Keratinocyte (primary cell): ENCODE measurements around the gene UGT1A6. TPM values are rescaled to one million over a fixed set of nuclear protein-coding genes. Genes with fewer than 3 reads are reported as not detected.
A peak's percentile ranks its signal among the peaks of the same experiment; 100 is the strongest.
"Not testable (repeated sequence)": the region's sequence is repeated elsewhere in the genome, so short reads cannot be mapped to it uniquely, and the experiment has no call there.

Source experiments
- DNase-seq: peaks from one replicate; pipeline ENCODE4 v3.0.0-alpha.2; 2011; ENCODE audit warnings: low read depth, missing footprints, low spot score
- FAIRE-seq: peaks from 2 replicates; lab custom pipeline; 2011; peaks lifted over from hg19 to GRCh38; lab: Jason Lieb, UNC
- H2AFZ ChIP-seq: 2 replicates; pipeline ENCODE4 v1.6.0; 2012; ENCODE audit warnings: low read length, control low read depth, inconsistent platforms; ENCODE audit not compliant: control insufficient read depth
- H3K27ac ChIP-seq: 2 replicates; pipeline ENCODE4 v1.5.1; 2011; ENCODE audit warnings: low read length; ENCODE audit not compliant: control insufficient read depth, insufficient read depth
- H3K27me3 ChIP-seq: 3 replicates; pipeline ENCODE4 v1.6.0; 2011; ENCODE audit warnings: low read length; ENCODE audit not compliant: control insufficient read depth, insufficient read depth; ENCODE audit errors: extremely low read depth
- H3K36me3 ChIP-seq, 2 experiments: 2 replicates in 1 of 2; 3 replicates in 1 of 2; pipeline ENCODE4 v1.5.1; 2011; ENCODE audit warnings: low read length in 2 of 2, mild to moderate bottlenecking in 1 of 2; ENCODE audit not compliant: control insufficient read depth in 2 of 2, insufficient read depth in 2 of 2; ENCODE audit errors: extremely low read depth in 1 of 2
- H3K4me1 ChIP-seq: 3 replicates; pipeline ENCODE4 v1.5.1; 2011; ENCODE audit warnings: low read length; ENCODE audit not compliant: control insufficient read depth, insufficient read depth; ENCODE audit errors: extremely low read depth
- H3K4me2 ChIP-seq: 3 replicates; pipeline ENCODE4 v1.6.0; 2011; ENCODE audit warnings: low read depth, low read length; ENCODE audit not compliant: control insufficient read depth, insufficient read depth; ENCODE audit errors: extremely low read depth
- H3K4me3 ChIP-seq, 3 experiments: fragments of 200-600 bp in 1 of 3; sonication (generic) in 1 of 3; 2 replicates in 2 of 3; 3 replicates in 1 of 3; pipeline ENCODE4 v1.5.1; 2011 to 2016; ENCODE audit warnings: low read length in 3 of 3, mild to moderate bottlenecking in 3 of 3, control low read depth in 2 of 3, inconsistent platforms in 1 of 3, low read depth in 1 of 3, mixed read lengths in 1 of 3, mixed run types in 1 of 3, moderate library complexity in 1 of 3; ENCODE audit not compliant: control insufficient read depth in 2 of 3, insufficient read depth in 2 of 3; ENCODE audit errors: extremely low read depth in 1 of 3
- H3K79me2 ChIP-seq: 2 replicates; pipeline ENCODE4 v1.6.0; 2012; ENCODE audit warnings: low read length; ENCODE audit not compliant: control insufficient read depth, insufficient read depth
- H3K9ac ChIP-seq: 3 replicates; pipeline ENCODE4 v1.6.0; 2011; ENCODE audit warnings: low read length; ENCODE audit not compliant: control insufficient read depth, insufficient read depth; ENCODE audit errors: extremely low read depth
- H3K9me1 ChIP-seq: 3 replicates; pipeline ENCODE4 v1.6.0; 2011; ENCODE audit warnings: low read length; ENCODE audit not compliant: control insufficient read depth, insufficient read depth; ENCODE audit errors: extremely low read depth
- H3K9me3 ChIP-seq: 2 replicates; pipeline ENCODE4 v1.5.1; 2012; ENCODE audit warnings: low read depth, low read length; ENCODE audit not compliant: control insufficient read depth
- H4K20me1 ChIP-seq: 3 replicates; pipeline ENCODE4 v1.6.0; 2011; ENCODE audit warnings: low read length; ENCODE audit not compliant: control insufficient read depth, insufficient read depth; ENCODE audit errors: extremely low read depth
- EZH2 ChIP-seq: IDR thresholded peaks from one replicate; pipeline ENCODE4 v1.6.1; 2012; ENCODE audit warnings: inconsistent platforms, mild to moderate bottlenecking, low read length, moderate library complexity
- dilution Hi-C: fragments of 300-500 bp; cut with MboI; formaldehyde crosslinking; loops from one replicate; pipeline ENCODE4 v1.7.0; 2020; ENCODE audit warnings: low sequenced_read_pairs; ENCODE audit not compliant: extremely low pct_ligation_motif_present
- polyA minus RNA-seq, 3 experiments: library from RNA; depleted of rRNA, polyadenylated mRNA; stranded (reverse); fragments of >200 nt; gene quantifications; 1 replicate in 1 of 3; 2 replicates in 1 of 3; 3 replicates in 1 of 3; pipeline ENCODE4 v1.2.3, GENCODE V29; 2011
- polyA plus RNA-seq, 5 experiments: library from polyadenylated mRNA; depleted of rRNA in 3 of 5; stranded (reverse) in 3 of 5; stranded (forward) in 1 of 5; unstranded in 1 of 5; fragments of >200 nt; gene quantifications; 1 replicate in 1 of 5; 2 replicates in 3 of 5; 3 replicates in 1 of 5; pipeline versions ENCODE4 v1.2.1 to v1.2.3, GENCODE V29; 2011 to 2012; ENCODE audit warnings: missing spikeins in 2 of 5, low read depth in 1 of 5, low replicate concordance in 1 of 5
- TF ChIP-seq, protein P1 (sequence below), 3 experiments: IDR thresholded peaks in 1 of 3; conservative IDR thresholded peaks in 1 of 3; optimal IDR thresholded peaks in 1 of 3; 2 replicates in 2 of 3; 3 replicates in 1 of 3; pipeline versions ENCODE3 to v1.5.1; 2011; ENCODE audit warnings: low read length in 3 of 3, mild to moderate bottlenecking in 3 of 3, moderate library complexity in 2 of 3, control low read depth in 1 of 3, inconsistent platforms in 1 of 3; ENCODE audit not compliant: insufficient read depth in 2 of 3; ENCODE audit errors: extremely low read depth in 1 of 3

The UGT1A6 gene
- 133 to 154 TPM (median 152 TPM) in 3 replicates for polyA plus RNA-seq
- 15.8 TPM for polyA plus RNA-seq (2011; ENCODE audit: low read depth)
- 176 and 179 TPM in 2 replicates for polyA plus RNA-seq (2011; cell fraction: cytosol; rRNA removed)
- 157 and 158 TPM in 2 replicates for polyA plus RNA-seq (2011; cell fraction: nucleus; rRNA removed)
- 42.8 and 103 TPM in 2 replicates for polyA plus RNA-seq (2012; ENCODE audit: low replicate concordance)
- polyA minus RNA-seq, result 57.6 to 151 TPM (median 113 TPM) in 3 replicates
- polyA minus RNA-seq (2011; cell fraction: cytosol; rRNA and poly(A)+ RNA removed), result 104 TPM
- polyA minus RNA-seq (2011; cell fraction: nucleus; rRNA and poly(A)+ RNA removed), result 89.6 and 174 TPM in 2 replicates

GRCh38 chr2:233692648-233693047 lies at the start of gene UGT1A6:
Gene UGT1A6 (plus strand): TSS chr2:233692890. CDS start chr2:233693005, 115 bp downstream.
- H4K20me1 ChIP-seq, result no peaks in the 10 kb centered on the region
- H3K9me1 ChIP-seq, result no peaks in the 10 kb centered on the region
- FAIRE-seq (no peak), DNase-seq (no peak)
- peak within 1 kb of the TSS; percentile 88 for H3K9ac ChIP-seq
- peak within 1 kb of the TSS; percentile 95 for H3K27ac ChIP-seq
- peak within 1 kb of the TSS; percentile 56 to 86 (median 83) for H3K4me3 ChIP-seq
- H3K4me2 ChIP-seq, result peak within 1 kb of the TSS; percentile 97
- TF ChIP-seq, protein P1, sequence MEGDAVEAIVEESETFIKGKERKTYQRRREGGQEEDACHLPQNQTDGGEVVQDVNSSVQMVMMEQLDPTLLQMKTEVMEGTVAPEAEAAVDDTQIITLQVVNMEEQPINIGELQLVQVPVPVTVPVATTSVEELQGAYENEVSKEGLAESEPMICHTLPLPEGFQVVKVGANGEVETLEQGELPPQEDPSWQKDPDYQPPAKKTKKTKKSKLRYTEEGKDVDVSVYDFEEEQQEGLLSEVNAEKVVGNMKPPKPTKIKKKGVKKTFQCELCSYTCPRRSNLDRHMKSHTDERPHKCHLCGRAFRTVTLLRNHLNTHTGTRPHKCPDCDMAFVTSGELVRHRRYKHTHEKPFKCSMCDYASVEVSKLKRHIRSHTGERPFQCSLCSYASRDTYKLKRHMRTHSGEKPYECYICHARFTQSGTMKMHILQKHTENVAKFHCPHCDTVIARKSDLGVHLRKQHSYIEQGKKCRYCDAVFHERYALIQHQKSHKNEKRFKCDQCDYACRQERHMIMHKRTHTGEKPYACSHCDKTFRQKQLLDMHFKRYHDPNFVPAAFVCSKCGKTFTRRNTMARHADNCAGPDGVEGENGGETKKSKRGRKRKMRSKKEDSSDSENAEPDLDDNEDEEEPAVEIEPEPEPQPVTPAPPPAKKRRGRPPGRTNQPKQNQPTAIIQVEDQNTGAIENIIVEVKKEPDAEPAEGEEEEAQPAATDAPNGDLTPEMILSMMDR (optimal IDR thresholded peaks at IDR 0.05 in 1 of 3, IDR thresholded peaks at IDR 0.05 in 1 of 3, conservative IDR thresholded peaks at IDR 0.05 in 1 of 3; ENCODE audit: extremely low read depth in 1 of 3, insufficient read depth in 2 of 3, low read length in 3 of 3), result no peak
- TF ChIP-seq EZH2, result no peak
- no peaks in the 10 kb centered on the region for H3K9me3 ChIP-seq
- H3K36me3 ChIP-seq, result peaks cover 0 to 5% of the 10 kb centered on the region in 2 experiments
- H3K27me3 ChIP-seq, result no peaks in the 10 kb centered on the region
- dilution Hi-C loops, result no loop called here
- H2AFZ ChIP-seq, result no peak within 1 kb of the TSS
- H3K79me2 ChIP-seq, result peaks cover 58% of the 10 kb centered on the region
- H3K4me1 ChIP-seq, result peaks cover 55% of the 10 kb centered on the region

DNA sequence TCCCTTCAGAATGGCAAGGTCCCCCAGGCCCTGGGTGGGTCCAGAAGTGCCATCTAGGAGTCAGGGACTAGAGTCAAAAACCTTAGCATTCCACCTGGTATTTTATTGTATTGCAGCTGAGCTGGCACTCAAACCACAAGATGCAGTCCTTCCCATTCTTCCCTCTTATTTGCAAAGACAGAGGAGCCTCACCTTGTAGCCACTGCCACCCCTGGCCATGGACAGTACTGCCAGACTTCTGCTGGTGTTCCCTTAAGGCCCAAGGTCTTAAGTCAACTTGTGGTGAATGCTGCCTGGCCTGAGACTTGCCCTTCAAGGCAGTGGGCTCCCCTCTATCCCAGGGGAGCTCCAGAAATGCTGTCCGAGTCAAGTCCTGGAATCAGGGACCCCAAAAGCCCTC lies 49.6 kb upstream of the UGT1A6 start:
- no peak for DNase-seq
- H3K27ac ChIP-seq, result no peak overlapping the region
- dilution Hi-C loops, result no loop called here

DNA sequence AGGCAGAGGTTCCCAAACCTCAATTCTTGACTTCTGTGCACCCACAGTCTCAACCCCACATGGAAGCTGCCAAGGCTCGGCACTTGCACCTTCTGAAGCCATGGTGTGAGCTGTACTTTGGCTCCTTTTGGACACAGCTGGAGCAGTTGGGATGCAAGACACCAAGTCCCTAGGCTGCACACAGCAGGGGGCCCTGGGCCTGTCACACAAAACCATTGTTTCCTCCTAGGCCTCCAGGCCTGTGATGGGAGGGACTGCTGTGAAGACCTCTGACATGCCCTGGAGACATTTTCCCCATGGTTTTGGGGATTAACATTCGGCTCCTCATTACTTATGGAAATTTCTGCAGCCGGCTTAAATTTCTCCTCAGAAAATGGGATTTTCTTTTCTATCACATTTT lies 46.7 kb upstream of the UGT1A6 start:
- FAIRE-seq, dilution Hi-C loops: not testable (repeated sequence)

More for the DNA sequence above, 49.6 kb upstream of the UGT1A6 start:
- Histone ChIP-seq H3K9me1 (no peaks in the 10 kb centered on the region), H3K9me3 (peaks cover 5% of the 10 kb centered on the region), H3K4me2 (no peak overlapping the region), H4K20me1 (no peaks in the 10 kb centered on the region), H3K4me1 (peaks cover 3% of the 10 kb centered on the region), H3K27me3 (no peaks in the 10 kb centered on the region), H3K36me3 (no peaks in the 10 kb centered on the region), H2AFZ (no peak overlapping the region), H3K9ac (no peak overlapping the region), H3K79me2 (no peaks in the 10 kb centered on the region), H3K4me3 (no peak overlapping the region)
- FAIRE-seq, result peak; percentile 77
- no peak for TF ChIP-seq EZH2
- TF ChIP-seq, protein P1 (optimal IDR thresholded peaks at IDR 0.05 in 1 of 3, IDR thresholded peaks at IDR 0.05 in 1 of 3, conservative IDR thresholded peaks at IDR 0.05 in 1 of 3; ENCODE audit: extremely low read depth in 1 of 3, insufficient read depth in 2 of 3, low read length in 3 of 3), result peak; percentile 42 to 66 (median 50)

More for the DNA sequence above, 46.7 kb upstream of the UGT1A6 start:
- H3K9ac ChIP-seq, H3K27me3 ChIP-seq, H3K9me1 ChIP-seq, H3K36me3 ChIP-seq, H2AFZ ChIP-seq, H3K4me1 ChIP-seq, H3K79me2 ChIP-seq, H4K20me1 ChIP-seq, H3K4me2 ChIP-seq, H3K4me3 ChIP-seq, H3K27ac ChIP-seq, H3K9me3 ChIP-seq, DNase-seq: not testable (repeated sequence)
